Measurements from ENCODE around the gene OSBPL5. TPM values are rescaled to one million over a fixed set of nuclear protein-coding genes. Genes with fewer than 3 reads are reported as not detected.

Gene OSBPL5
- total RNA-seq, 2 donors from 2014 or later, result 34.0 to 69.5 TPM

DNA sequence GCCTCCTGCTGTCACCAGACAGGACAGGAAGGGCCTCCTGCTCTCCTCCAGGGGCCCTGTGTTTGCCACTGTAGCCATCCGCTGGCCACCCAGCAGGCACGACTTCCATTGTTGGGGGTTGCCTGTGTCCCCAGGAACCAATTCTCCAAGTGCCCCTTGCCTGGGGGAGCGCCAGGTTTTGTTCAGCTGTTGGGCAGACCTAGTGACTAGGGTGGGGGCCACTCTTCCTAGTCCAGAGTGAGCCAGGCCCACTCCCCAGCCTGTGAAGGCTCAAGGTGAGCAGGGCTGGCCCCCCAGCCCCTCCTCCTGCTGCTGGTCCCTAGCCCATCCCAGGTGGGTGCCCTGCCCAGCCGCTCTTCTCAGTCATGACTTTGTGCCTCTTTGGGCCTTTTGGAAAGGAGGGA is 30.9 kb downstream of the OSBPL5 start:
- DNase-seq, result no peak
- H3K27ac ChIP-seq, result no peak overlapping the region
- intact Hi-C loops (cut with DNase I), result no loop called here

DNA sequence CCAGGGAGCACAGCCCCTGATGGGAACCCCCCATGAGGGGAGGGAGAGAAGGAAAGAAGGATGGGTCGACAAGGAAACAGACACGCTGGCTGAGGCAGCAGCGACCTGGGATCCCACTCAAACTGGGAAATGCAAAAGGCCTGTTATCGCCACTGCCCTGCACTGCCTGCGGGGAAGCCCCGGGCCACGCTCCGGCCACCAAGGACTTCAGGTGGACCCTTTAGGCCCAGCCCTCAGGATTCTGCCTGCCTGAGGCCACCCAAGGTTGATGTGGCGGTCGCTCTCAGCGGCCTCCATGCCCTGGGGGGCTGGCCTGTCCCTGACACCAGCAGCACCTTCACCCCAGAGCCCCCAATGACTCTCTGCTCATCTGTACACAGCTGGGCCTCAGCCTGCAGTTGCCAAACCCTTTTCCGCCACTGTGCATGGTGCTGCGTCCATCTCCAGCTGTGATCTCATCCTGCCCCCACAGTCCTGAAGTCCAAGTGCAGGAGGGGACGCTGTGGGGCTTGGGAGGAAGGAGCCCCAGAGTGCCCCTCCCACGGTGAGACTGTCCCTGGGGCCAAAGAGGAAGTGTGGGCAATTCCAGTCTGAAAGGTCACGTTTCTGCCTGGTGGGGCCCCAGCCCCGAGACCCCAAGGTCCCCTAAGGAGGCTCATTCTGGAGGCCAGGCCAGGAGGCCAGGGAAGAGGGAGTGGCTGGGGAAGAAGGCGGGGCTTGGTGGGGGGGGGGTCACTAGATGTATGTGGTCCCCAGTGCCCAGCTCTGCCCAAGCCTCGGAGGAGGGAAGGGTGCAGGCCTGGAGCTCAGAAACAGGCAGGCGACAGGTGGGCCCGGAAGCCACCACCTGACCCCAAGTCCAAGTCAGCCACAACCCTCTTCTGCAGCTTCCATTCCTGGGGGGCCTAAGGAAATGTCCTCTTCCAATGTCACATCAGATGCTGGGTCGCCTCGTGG is 31.6 kb downstream of the OSBPL5 start:
- Histone ChIP-seq H3K36me3 (no peaks in the 10 kb centered on the region), H3K9ac (ENCODE audit: low read depth in 2 of 2, low read length in 2 of 2) (no peak overlapping the region), H3K4me3 (no peak overlapping the region), H3K27me3 (no peaks in the 10 kb centered on the region), H3K9me3 (no peaks in the 10 kb centered on the region), H3K4me1 (no peaks in the 10 kb centered on the region), H3K27ac (no peak overlapping the region)
- no peak for DNase-seq
- intact Hi-C loops (cut with DNase I), result no loop called here
- TF ChIP-seq, protein P1, sequence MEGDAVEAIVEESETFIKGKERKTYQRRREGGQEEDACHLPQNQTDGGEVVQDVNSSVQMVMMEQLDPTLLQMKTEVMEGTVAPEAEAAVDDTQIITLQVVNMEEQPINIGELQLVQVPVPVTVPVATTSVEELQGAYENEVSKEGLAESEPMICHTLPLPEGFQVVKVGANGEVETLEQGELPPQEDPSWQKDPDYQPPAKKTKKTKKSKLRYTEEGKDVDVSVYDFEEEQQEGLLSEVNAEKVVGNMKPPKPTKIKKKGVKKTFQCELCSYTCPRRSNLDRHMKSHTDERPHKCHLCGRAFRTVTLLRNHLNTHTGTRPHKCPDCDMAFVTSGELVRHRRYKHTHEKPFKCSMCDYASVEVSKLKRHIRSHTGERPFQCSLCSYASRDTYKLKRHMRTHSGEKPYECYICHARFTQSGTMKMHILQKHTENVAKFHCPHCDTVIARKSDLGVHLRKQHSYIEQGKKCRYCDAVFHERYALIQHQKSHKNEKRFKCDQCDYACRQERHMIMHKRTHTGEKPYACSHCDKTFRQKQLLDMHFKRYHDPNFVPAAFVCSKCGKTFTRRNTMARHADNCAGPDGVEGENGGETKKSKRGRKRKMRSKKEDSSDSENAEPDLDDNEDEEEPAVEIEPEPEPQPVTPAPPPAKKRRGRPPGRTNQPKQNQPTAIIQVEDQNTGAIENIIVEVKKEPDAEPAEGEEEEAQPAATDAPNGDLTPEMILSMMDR (IDR thresholded peaks at IDR 0.05), result no peak

More for the DNA sequence above, 30.9 kb downstream of the OSBPL5 start:
- no peak overlapping the region for H3K9ac ChIP-seq (ENCODE audit: low read depth in 2 of 2, low read length in 2 of 2)
- H3K4me1 ChIP-seq, result no peaks in the 10 kb centered on the region
- no peak overlapping the region for H3K4me3 ChIP-seq
- TF ChIP-seq, protein P1 (IDR thresholded peaks at IDR 0.05), result no peak
- no peaks in the 10 kb centered on the region for H3K9me3 ChIP-seq
- H3K36me3 ChIP-seq, result no peaks in the 10 kb centered on the region
- no peaks in the 10 kb centered on the region for H3K27me3 ChIP-seq

DNA sequence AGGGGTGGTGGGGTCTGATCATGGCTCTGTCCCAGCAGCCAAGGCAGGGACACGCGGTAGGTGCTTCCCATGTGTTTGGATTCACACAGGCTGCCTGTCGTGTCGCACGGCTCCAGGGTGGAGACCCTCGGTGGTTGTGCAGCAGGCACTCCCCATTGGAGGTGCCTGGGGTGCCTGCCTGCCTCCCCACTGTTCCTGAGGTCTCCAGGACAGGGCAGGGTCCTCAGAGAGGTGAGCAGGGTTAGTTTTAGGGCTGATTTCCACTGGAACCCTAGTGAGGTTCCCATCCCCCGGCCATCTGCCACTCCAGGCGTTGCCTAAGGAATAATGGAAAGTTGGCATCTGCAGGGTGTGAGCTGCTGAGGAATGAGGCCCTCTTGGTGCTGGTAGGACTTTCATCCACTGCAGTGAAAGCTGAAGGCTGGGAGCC is 32.3 kb downstream of the OSBPL5 start:
- Histone ChIP-seq H3K9ac (ENCODE audit: low read depth in 2 of 2, low read length in 2 of 2) (no peak overlapping the region), H3K4me3 (no peak overlapping the region), H3K4me1 (no peaks in the 10 kb centered on the region), H3K36me3 (no peaks in the 10 kb centered on the region), H3K9me3 (no peaks in the 10 kb centered on the region), H3K27me3 (no peaks in the 10 kb centered on the region), H3K27ac (no peak overlapping the region)
- intact Hi-C loops (cut with DNase I), result no loop called here
- no peak for DNase-seq
- TF ChIP-seq, protein P1 (IDR thresholded peaks at IDR 0.05), result no peak

DNA sequence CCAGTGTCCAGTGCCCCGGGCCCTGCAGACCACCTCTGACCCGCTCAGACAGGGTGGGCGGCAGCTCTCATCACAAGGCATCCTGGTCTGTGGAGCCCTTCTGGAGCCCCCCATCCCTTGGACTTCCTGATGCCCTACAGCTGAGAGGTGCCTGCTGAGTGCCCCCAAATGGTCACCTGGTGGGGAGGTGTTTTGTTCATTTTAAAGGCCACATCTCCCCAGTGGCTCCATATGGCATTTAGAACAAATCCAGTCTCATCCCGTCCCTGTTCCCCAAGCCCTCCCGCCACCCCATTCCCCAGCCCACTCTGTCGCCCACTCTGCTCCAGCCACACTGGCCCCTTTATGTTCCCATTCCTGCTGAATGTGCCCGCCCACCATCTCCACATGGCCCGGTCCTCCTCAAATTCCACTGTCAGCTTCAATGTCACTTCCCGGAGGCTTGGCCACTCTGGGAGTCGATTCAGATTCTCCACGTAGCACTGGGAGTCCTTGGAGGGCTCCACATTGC is 32.8 kb downstream of the OSBPL5 start:
- no peaks in the 10 kb centered on the region for H3K27me3 ChIP-seq
- TF ChIP-seq, protein P1 (IDR thresholded peaks at IDR 0.05), result no peak
- no peak for DNase-seq
- intact Hi-C loops (cut with DNase I), result no loop called here
- H3K27ac ChIP-seq, result no peak overlapping the region
- H3K4me1 ChIP-seq, result no peaks in the 10 kb centered on the region
- no peak overlapping the region for H3K9ac ChIP-seq (ENCODE audit: low read depth in 2 of 2, low read length in 2 of 2)
- H3K9me3 ChIP-seq, result no peaks in the 10 kb centered on the region
- no peaks in the 10 kb centered on the region for H3K36me3 ChIP-seq
- no peak overlapping the region for H3K4me3 ChIP-seq

DNA sequence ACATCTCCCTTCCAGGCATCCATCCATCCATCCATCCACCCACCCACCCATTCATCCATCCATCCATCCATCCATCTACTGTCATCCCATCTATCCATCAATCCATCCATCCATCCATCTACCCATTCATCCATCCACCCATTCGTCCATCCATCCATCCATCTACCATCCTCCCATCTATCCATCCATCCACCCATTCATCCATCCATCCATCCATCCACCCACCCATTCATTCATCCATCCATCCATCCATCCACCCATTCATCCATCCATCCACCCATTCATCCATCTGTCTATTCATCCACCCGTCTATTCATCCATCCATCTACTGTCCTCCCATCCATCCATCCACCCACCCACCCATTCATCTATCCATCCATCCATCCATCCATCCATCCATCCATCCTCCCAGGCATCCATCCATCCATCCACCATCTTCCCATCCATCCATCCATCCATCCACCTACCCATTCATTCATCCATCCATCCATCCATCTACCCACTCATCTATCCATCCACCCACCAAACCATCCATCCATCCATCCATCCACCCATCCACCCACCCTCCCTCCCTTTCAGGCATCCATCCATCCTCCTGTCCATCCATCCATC is 33.7 kb downstream of the OSBPL5 start:
- DNase-seq, result no peak
- peaks cover 7% of the 10 kb centered on the region for H3K4me1 ChIP-seq
- intact Hi-C loops (cut with DNase I), result no loop called here
- H3K27me3 ChIP-seq, result no peaks in the 10 kb centered on the region
- H3K4me3 ChIP-seq, result no peak overlapping the region
- no peaks in the 10 kb centered on the region for H3K9me3 ChIP-seq
- H3K27ac ChIP-seq, result no peak overlapping the region
- H3K9ac ChIP-seq (ENCODE audit: low read depth in 2 of 2, low read length in 2 of 2), result no peak overlapping the region
- TF ChIP-seq, protein P1 (IDR thresholded peaks at IDR 0.05), result no peak
- H3K36me3 ChIP-seq, result no peaks in the 10 kb centered on the region

Measured in colonic mucosa (tissue), 4 donors.